ENCODE results near the gene CYB561D2. TPM values are rescaled to one million over a fixed set of nuclear protein-coding genes. Genes with fewer than 3 reads are reported as not detected.

CYB561D2 gene
- total and polyA plus RNA-seq, 9 donors = 4.5 to 17.1 (median 9.6) TPM

- 74 to 77% (median 75%) methylated on average over 5 of the region's 5 CpGs for WGBS, 3 donors
These were observed 11.7 kb upstream of the CYB561D2 start for GRCh38 chr3:50338965-50339364.

GRCh38 chr3:50339485-50340146 is 11.0 kb upstream of the CYB561D2 start:
- Histone ChIP-seq H3K4me1 (ENCODE audit: insufficient read depth) (peaks cover 13% of the 10 kb centered on the region), H3K27me3 (no peaks in the 10 kb centered on the region), H3K36me3 (no peaks in the 10 kb centered on the region), H3K9me3 (no peaks in the 10 kb centered on the region), H3K4me3 (peak overlapping the region; percentile 56), H3K27ac (peak overlapping the region in 1 of 2 donors; percentile 21)
- peak in 1 of 5 donors; percentile 42 for DNase-seq
- intact Hi-C loops (cut with DNase I) = no loop called here
- WGBS, 3 donors = 81 to 86% (median 82%) methylated on average over 14 of the region's 14 CpGs
- TF ChIP-seq, protein P1, sequence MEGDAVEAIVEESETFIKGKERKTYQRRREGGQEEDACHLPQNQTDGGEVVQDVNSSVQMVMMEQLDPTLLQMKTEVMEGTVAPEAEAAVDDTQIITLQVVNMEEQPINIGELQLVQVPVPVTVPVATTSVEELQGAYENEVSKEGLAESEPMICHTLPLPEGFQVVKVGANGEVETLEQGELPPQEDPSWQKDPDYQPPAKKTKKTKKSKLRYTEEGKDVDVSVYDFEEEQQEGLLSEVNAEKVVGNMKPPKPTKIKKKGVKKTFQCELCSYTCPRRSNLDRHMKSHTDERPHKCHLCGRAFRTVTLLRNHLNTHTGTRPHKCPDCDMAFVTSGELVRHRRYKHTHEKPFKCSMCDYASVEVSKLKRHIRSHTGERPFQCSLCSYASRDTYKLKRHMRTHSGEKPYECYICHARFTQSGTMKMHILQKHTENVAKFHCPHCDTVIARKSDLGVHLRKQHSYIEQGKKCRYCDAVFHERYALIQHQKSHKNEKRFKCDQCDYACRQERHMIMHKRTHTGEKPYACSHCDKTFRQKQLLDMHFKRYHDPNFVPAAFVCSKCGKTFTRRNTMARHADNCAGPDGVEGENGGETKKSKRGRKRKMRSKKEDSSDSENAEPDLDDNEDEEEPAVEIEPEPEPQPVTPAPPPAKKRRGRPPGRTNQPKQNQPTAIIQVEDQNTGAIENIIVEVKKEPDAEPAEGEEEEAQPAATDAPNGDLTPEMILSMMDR (IDR thresholded peaks at IDR 0.05) = no peak
- TF ChIP-seq POLR2A (IDR thresholded peaks at IDR 0.05) = no peak
- TF ChIP-seq EP300 (IDR thresholded peaks at IDR 0.05) = no peak

More at GRCh38 chr3:50338965-50339364, 11.7 kb upstream of the CYB561D2 start:
- H3K27me3 ChIP-seq = no peaks in the 10 kb centered on the region
- H3K4me1 ChIP-seq (ENCODE audit: insufficient read depth) = peaks cover 14% of the 10 kb centered on the region
- DNase-seq = no peak
- no peaks in the 10 kb centered on the region for H3K9me3 ChIP-seq
- H3K27ac ChIP-seq = no peak overlapping the region
- TF ChIP-seq EP300 (IDR thresholded peaks at IDR 0.05) = no peak
- TF ChIP-seq, protein P1 (IDR thresholded peaks at IDR 0.05) = no peak
- no peak overlapping the region for H3K4me3 ChIP-seq
- intact Hi-C loops (cut with DNase I) = no loop called here
- no peaks in the 10 kb centered on the region for H3K36me3 ChIP-seq

DNA sequence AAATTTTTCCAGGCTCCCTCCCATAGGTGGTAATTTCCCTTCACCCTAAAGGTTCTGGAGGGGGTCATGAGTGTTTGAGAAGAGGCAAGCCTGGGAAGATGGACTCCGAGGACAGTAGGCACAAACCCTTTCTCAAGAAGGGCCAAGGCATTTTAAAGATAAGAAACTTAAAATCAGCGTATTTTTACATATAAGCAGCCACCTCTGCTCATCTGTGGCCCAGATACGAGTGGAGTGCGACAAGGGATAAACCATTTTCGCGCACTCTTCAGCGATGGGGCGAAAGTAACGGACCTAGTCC is 10.6 kb upstream of the CYB561D2 start:
- no peak for DNase-seq
- H3K4me1 ChIP-seq (ENCODE audit: insufficient read depth) = peaks cover 13% of the 10 kb centered on the region
- no peaks in the 10 kb centered on the region for H3K27me3 ChIP-seq
- TF ChIP-seq, protein P1 (IDR thresholded peaks at IDR 0.05) = no peak
- no peak for TF ChIP-seq POLR2A (IDR thresholded peaks at IDR 0.05)
- H3K9me3 ChIP-seq = no peaks in the 10 kb centered on the region
- intact Hi-C loops (cut with DNase I) = no loop called here
- H3K4me3 ChIP-seq = peak overlapping the region; percentile 56
- H3K36me3 ChIP-seq = no peaks in the 10 kb centered on the region
- 7 to 19% (median 18%) methylated on average over 9 of the region's 9 CpGs for WGBS, 3 donors
- H3K27ac ChIP-seq = peak overlapping the region in 1 of 2 donors; percentile 21

- Histone ChIP-seq H3K36me3 (no peaks in the 10 kb centered on the region), H3K4me1 (ENCODE audit: insufficient read depth) (peaks cover 18% of the 10 kb centered on the region), H3K9me3 (no peaks in the 10 kb centered on the region), H3K4me3 (peak within 1 kb of the TSS; percentile 56), H3K27me3 (no peaks in the 10 kb centered on the region), H3K27ac (peak within 1 kb of the TSS; percentile 21 to 47)
- no peak for TF ChIP-seq EP300 (IDR thresholded peaks at IDR 0.05)
- TF ChIP-seq POLR2A (IDR thresholded peaks at IDR 0.05) = peak; percentile 53
- 2 to 4% (median 2%) methylated on average over 62 to 85 of the region's 85 CpGs for WGBS, 3 donors
- intact Hi-C loops (cut with DNase I) = no loop called here
- peak in 4 of 5 donors; percentile 68 to 75 (median 70) for DNase-seq
These were observed 10.0 kb upstream of the CYB561D2 start, which contains the start of gene RASSF1 for GRCh38 chr3:50340448-50341329. Gene RASSF1, minus strand, starts transcription at chr3:50340836. Its CDS starts 31 bp downstream, at chr3:50340805.

Data from ovary (tissue), 9 donors.